Measurements from ENCODE around the gene PSMD9.
"Not testable (repeated sequence)": the region's sequence is repeated elsewhere in the genome, so short reads cannot be mapped to it uniquely, and the experiment has no call there.

PSMD9 gene

GRCh38 chr12:121888478-121889273, at the start of gene PSMD9:
TSS of gene PSMD9 (plus strand) at chr12:121888790. CDS start at chr12:121888857, 67 bp downstream.
- DNase-seq (ENCODE audit: low spot score), result peak; percentile 97

GRCh38 chr12:121839106-121839992, 49.2 kb upstream of the PSMD9 start:
- peak; percentile 95 for DNase-seq (ENCODE audit: low spot score)

- DNase-seq (ENCODE audit: low spot score), result peak; percentile 17
These were observed 48.4 kb upstream of the PSMD9 start for GRCh38 chr12:121839993-121840761.

- no peak for DNase-seq (ENCODE audit: low spot score)
These were observed 45.2 kb upstream of the PSMD9 start for GRCh38 chr12:121843236-121843982.

- no peak for DNase-seq (ENCODE audit: low spot score)
These were observed 42.9 kb upstream of the PSMD9 start for GRCh38 chr12:121845701-121846100.

- DNase-seq (ENCODE audit: low spot score), result no peak
These were observed 39.4 kb upstream of the PSMD9 start for GRCh38 chr12:121849211-121849610.

- DNase-seq (ENCODE audit: low spot score), result no peak
These were observed 38.9 kb upstream of the PSMD9 start for GRCh38 chr12:121849665-121850064.

- peak; percentile 26 for DNase-seq (ENCODE audit: low spot score)
These were observed 36.2 kb upstream of the PSMD9 start for GRCh38 chr12:121852392-121852791.

GRCh38 chr12:121857322-121858246, 31.0 kb upstream of the PSMD9 start:
- no peak for DNase-seq (ENCODE audit: low spot score)

GRCh38 chr12:121858318-121858661, 30.3 kb upstream of the PSMD9 start:
- DNase-seq (ENCODE audit: low spot score), result no peak

- peak; percentile 39 for DNase-seq (ENCODE audit: low spot score)
These were observed 29.7 kb upstream of the PSMD9 start, which contains the start of gene HPD for GRCh38 chr12:121858662-121859572. TSS of gene HPD (minus strand) at chr12:121858859. CDS start at chr12:121858823, 36 bp downstream.

GRCh38 chr12:121860257-121860656, 28.3 kb upstream of the PSMD9 start:
- DNase-seq (ENCODE audit: low spot score), result no peak

- DNase-seq (ENCODE audit: low spot score), result not testable (repeated sequence)
These were observed 27.9 kb upstream of the PSMD9 start for GRCh38 chr12:121860699-121861098.

- DNase-seq (ENCODE audit: low spot score), result no peak
These were observed 26.8 kb upstream of the PSMD9 start for GRCh38 chr12:121861636-121862254.

- no peak for DNase-seq (ENCODE audit: low spot score)
These were observed 22.3 kb upstream of the PSMD9 start for GRCh38 chr12:121866331-121866730.

GRCh38 chr12:121869229-121869628, 19.4 kb upstream of the PSMD9 start:
- DNase-seq (ENCODE audit: low spot score), result not testable (repeated sequence)

- no peak for DNase-seq (ENCODE audit: low spot score)
These were observed 17.1 kb upstream of the PSMD9 start for GRCh38 chr12:121871467-121871866.

GRCh38 chr12:121872546-121873215, 15.9 kb upstream of the PSMD9 start:
- DNase-seq (ENCODE audit: low spot score), result peak; percentile 46

All from RKO (cell line).